ENCODE data around the gene UBXN6. TPM values are rescaled to one million over a fixed set of nuclear protein-coding genes. Genes with fewer than 3 reads are reported as not detected.

Gene UBXN6
- polyA plus RNA-seq, 5 donors, result 68.2 to 133 (median 89.3) TPM

GRCh38 chr19:4456843-4457653 lies 546 bp downstream of the UBXN6 start:
- DNase-seq, result peak; percentile 70 to 76

DNA sequence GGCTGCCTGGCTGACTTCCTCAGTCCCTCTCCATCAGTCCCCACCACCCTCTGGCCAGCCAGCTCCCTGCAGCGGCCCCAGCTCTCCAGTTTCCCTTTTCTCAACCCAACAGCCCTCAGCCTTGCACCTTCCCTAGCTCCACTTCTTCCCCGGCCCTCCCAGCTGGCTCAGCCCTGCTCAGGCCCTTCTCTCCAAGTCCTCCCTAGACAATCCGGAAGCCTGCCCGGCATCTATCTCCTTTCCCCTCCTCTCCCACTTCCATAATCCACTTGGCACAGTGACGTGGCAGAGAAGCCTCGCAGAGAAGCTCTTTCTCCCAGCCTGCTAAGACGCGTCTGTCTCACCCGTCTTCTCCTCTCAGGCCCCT lies 1.1 kb downstream of the UBXN6 start:
- peak in 1 of 2 donors; percentile 49 for DNase-seq

GRCh38 chr19:4455719-4456475 lies 1.7 kb downstream of the UBXN6 start:
- DNase-seq, result no peak

DNA sequence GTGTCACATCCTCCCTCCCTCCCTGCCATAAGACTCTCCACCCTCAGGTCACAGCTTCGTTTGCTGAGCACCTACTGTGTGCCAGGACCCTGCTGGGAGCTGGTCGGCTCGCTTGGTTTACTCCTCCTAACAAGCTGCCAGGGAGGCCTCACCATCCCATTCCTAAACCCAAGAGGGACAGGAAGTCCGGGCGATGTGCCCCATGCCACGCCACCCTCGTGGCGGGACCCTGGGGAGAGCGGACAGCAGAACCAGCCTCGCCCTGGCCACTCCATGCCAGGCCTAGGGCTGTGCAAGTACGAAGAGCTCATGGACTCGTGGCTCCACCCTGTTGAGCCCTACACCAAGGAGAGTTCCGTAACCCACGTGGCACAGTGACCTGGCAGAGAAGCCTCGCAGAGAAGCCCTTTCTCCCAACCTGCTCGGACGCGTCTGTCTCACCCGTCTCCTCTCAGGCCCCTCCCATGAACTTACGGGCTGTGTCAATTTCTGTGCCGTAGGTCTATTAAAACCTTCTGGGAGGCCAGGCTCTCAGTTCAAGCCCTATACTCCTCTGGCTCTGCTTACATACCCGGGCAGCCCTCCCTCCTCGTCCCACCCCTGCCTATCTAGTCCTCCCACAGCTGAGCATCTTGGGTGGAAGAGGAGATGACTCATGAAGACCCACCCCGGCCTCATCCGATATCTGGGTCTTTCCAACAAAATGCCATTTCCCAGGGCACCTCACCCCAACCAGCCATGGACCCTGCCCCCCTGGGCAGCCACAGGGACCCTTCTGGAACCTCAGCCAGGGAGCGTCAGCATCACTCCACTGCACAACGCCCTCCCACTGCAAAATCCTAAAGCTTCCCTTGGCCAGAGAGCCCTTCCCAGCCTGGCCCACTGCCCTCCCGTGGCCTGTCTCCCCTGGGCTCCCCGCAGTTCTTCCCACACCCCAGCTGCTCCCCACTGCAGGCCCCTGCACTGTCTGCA lies 2.6 kb downstream of the UBXN6 start:
- no peak for DNase-seq

DNA sequence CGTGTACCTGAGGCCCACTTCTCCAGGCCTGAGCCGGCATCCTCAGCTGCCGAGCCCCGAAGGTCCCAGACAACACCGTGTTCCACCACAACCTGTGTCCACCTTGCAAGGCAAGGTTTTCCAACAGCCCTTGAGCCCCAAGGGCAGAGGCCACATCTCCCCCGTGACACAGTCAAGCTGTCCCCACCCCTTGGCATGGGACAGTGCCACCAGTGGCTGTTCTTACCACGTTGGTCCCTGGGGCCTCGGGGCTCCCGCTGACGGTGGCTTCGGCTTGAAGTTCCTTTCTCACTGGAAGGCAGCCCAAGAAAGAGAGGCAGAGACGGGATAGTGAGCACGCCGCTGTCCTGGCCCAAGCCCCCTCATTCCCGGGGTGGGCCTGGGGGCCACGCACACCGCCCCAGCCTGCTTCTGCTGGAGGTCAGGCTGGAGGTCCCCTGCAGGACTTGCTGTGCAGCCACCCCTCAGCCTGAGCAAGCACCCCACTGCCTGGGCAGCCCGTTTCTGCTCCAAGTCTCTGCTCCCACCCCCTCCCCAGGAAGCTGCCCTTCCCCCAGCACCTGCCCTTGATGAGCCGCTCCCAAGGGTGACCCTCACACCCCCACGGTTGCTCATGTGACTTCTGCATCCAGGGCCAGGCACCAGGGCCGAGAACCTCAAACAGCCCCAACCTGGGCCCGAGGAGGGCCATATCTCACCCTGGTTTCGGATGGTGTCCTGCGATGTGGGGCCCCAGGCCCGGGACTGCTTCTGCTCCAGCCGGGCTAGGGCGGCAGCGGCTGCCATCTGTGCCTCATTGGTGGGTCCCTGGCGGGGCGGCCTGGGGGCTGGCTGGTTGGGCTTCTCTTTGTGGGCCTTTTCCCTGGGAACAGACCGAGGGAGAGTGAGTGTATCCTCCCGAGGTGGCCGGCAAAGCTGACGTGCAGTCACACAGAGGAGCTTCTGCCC lies 4.1 kb downstream of the UBXN6 start:
- no peak for DNase-seq

DNA sequence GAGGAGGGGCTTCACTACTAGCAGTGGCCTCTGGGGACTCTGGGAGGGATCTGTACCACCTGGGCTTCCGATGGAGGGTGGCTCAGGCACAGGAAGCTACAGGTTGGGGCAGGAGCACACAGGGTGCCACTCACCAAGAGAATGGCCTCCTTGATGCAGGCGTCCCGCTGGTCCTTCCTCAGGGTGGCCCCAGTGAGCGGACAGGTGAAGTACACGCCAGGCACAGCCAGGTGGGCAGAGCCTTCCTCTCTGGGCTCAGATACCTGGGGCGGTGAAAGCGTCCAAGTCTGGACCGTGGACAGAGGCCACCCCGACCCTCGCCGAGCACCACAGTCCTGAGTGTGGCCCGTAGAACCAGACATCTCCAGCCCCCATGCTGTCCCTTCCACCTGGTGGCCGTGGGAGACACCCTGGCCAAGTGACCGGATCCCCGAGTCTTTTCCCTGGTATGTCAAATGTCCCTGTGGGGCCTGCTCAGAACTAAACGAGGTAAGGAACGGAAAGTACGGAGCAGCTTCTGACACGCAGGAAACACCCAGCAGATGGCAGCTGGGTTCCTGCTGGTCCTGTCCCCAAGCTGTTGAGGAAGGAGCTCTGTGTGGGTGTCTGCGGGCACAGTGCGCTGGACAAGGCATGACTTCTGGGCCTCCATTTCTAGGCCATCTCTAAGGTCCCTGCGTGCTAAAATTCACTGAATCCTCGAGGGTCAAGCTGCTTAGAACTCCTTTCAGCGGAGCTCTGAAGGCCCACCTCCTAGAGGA lies 5.2 kb downstream of the UBXN6 start:
- DNase-seq, result no peak

- DNase-seq, result no peak
Observed at GRCh38 chr19:4449639-4450028, 8.0 kb downstream of the UBXN6 start.

GRCh38 chr19:4449022-4449638 lies 8.5 kb downstream of the UBXN6 start:
- DNase-seq, result peak in 1 of 2 donors; percentile 36

GRCh38 chr19:4448147-4448985 lies 9.2 kb downstream of the UBXN6 start:
- no peak for DNase-seq

- DNase-seq, result no peak
Observed at GRCh38 chr19:4447327-4448146, 10.1 kb downstream of the UBXN6 start.

DNA sequence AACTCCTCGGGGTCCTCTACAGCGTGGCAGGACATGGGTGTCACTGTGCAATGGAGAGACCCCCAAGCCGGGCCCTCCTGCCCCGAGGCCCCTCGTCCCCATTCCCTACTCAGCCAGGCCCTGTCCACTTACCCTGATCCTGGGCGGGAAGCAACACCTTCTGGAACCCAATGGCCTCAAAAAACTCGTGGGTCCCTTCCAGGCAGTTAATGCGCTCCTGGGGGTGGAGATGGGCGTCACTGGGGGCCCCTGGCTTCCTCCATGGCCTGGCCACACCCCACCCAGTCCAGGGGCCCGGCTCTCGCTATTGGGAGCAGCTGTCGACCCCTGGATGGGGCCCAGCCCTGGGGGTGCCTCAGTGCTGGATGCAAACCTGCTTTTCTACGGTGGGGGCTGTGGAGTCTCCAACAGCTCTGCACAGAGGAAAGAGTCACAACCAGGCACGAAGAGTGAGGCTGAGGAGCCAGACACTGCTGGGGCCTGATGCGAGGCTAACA lies 10.8 kb downstream of the UBXN6 start:
- no peak for DNase-seq

DNA sequence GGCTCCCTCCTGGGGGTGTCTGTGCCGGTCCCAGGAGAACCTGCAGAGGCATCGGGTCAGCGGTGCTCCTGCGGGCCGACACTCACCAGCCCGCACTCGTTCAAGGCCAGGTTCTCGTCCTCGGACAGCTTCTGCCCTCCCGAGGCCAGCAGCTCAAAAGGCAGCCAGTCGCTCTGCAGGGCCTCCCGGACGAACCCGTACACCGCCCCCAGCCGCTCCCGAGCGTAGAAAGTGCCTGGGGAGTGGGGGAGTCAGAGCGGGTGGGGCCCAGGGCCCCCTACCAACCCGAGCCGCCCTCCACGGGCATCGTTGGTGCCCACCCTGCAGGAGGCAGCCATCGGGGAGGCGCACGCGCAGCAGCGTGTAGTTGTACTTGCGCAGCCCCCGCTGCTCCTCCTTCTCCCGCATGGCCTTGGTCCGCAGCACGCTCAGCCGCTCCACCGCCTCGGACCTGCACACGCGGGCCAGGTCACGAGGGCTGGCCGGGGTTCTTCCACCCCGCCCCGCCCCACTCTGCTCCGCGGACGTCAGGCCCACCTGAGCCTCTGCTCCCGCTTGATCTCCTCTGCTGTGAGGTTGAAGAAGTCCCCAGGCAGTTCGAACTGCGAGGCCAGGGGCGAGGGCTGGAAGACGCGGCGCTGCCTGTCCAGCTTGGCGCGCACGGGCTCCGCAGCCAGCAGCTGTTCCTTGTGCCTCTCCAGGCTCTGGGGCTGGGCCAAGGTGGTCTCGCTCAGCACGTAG lies 11.5 kb downstream of the UBXN6 start:
- no peak for DNase-seq

DNA sequence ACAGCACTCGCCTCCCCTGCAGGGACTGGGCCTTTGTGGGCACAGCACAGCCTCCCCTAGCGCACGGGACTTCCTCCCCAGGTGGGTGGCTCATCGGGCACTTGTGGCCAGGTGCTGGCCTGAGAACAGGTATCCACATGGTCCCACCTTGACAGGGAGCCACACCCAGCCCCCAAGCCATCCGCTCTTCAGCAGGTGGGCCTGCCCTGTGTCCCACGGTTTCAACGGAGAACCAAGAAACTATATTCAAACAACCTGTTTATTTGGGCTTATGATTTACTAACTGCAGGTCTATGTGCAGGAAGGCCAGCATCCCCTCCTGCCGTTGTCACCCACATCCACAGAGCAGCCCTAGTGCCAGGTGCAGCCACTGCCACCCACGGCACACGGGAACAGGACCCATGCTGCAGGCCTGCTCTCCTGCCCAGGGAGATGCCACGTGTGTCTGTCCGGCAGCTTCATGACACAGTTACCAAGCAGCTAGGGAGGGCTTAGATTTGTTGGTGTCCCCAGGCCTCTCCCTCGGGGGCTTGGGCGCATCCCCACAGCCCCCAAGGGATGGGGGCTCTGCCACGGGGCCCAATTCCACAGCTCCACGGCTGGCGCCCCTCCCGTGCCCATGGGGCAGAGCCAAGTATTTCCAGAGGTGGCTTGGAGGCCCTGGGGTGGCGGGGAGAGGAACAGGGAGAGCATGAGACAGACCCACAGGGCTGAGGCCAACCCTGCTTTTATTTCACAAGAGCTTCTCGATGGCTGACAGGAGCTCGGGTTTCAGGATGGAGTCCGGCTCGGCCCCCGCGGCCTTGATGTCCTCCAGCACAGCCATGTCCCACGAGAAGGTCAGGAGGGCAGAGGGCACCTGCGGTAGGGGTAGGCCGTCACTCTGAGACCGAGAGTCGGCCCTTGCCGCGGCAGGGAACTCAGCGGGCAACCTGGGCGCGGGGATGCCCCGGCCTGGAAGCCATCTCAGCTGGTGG lies 12.5 kb downstream of the UBXN6 start:
- no peak for DNase-seq

- no peak for DNase-seq
Observed at GRCh38 chr19:4443966-4444764, 13.4 kb downstream of the UBXN6 start.

GRCh38 chr19:4443188-4443587 lies 14.4 kb downstream of the UBXN6 start:
- no peak for DNase-seq

All from right lung (tissue), 5 donors.